Subcutaneous adipose tissue (tissue), 4 donors: ENCODE measurements around the gene CCL1. TPM values are rescaled to one million over a fixed set of nuclear protein-coding genes. Genes with fewer than 3 reads are reported as not detected.

Experiments
- CTCF ChIP-seq: fragments of 450-650 bp; IDR thresholded peaks from one replicate; pipeline ENCODE4 v1.5.1; 2016; ENCODE audit warnings: low read depth, mild to moderate bottlenecking, control low read depth, antibody characterized with exemption, moderate library complexity
- total RNA-seq, 4 donors: library from RNA; depleted of rRNA; stranded (reverse); fragments of >200 nt; gene quantifications; one replicate each; pipeline ENCODE4 v1.1.0, GENCODE V29; 2016

The CCL1 gene
- total RNA-seq, 4 donors from 2014 or later = not detected

GRCh38 chr17:34313164-34313563 is 49.9 kb downstream of the CCL1 start:
- no peak for TF ChIP-seq CTCF

GRCh38 chr17:34312080-34312479 is 51.0 kb downstream of the CCL1 start:
- TF ChIP-seq CTCF = no peak

- TF ChIP-seq CTCF = no peak
Observed at GRCh38 chr17:34311291-34311690, 51.7 kb downstream of the CCL1 start.

Other genes starting within 250 kb of the CCL1 start
- gene CCL2, start 107.9 kb downstream of the CCL1 start, total RNA-seq = 10 to 100 TPM in 2 of 4 donors, 1 to 10 TPM in 1, not detected in 1; 7.9 to 24.3 (median 24.1) TPM
- gene CCL7, start 93.0 kb downstream of the CCL1 start, total RNA-seq = 1 to 10 TPM in 1 of 4 donors, under 1 TPM in 1, not detected in 2; 0.66 to 9.5 TPM
- gene CCL11, start 77.5 kb downstream of the CCL1 start, total RNA-seq = not detected
- under 1 TPM in 3 of 4 donors, not detected in 1; 0.44 to 0.98 (median 0.85) TPM for gene CCL8, start 43.8 kb downstream of the CCL1 start, total RNA-seq
- gene CCL13, start 6.8 kb downstream of the CCL1 start, total RNA-seq = 10 to 100 TPM in 1 of 4 donors, 1 to 10 TPM in 2, not detected in 1; 1.8 to 15.0 (median 2.3) TPM
- gene TMEM132E, start 216.3 kb upstream of the CCL1 start, total RNA-seq = 1 to 10 TPM in 1 of 4 donors, under 1 TPM in 3; 0.17 to 1.5 (median 0.27) TPM